MM.1S (cell line): Measurements from ENCODE around the gene CES4A.

Experiments used
- DNase-seq: peaks from one replicate; pipeline ENCODE4 v3.0.0-alpha.2; 2015
- H2AFZ ChIP-seq: fragments of 300-600 bp; sonication (generic); 2 replicates; pipeline ENCODE4 v1.6.0; 2016; ENCODE audit warnings: antibody characterized with exemption, low read length
- H3F3A ChIP-seq: fragments of 300-600 bp; sonication (generic); 2 replicates; pipeline ENCODE4 v1.6.1; 2016; ENCODE audit warnings: mild to moderate bottlenecking, antibody characterized with exemption, low read length, moderate library complexity, mixed read lengths; ENCODE audit not compliant: insufficient read depth
- H3K27ac ChIP-seq: fragments of 300-600 bp; sonication (generic); 2 replicates; pipeline ENCODE4 v1.5.1; 2016; ENCODE audit warnings: mild to moderate bottlenecking, low read length
- H3K27me3 ChIP-seq: fragments of 300-600 bp; sonication (generic); replicated peaks from 2 replicates; pipeline ENCODE4 v1.6.0; 2016; ENCODE audit warnings: low read length; ENCODE audit not compliant: insufficient read depth
- H3K36me3 ChIP-seq: fragments of 300-600 bp; sonication (generic); replicated peaks from 2 replicates; pipeline ENCODE4 v1.6.1; 2016; ENCODE audit warnings: mild to moderate bottlenecking, low read length, mixed read lengths; ENCODE audit not compliant: insufficient read depth
- H3K4me1 ChIP-seq: fragments of 300-600 bp; sonication (generic); 2 replicates; pipeline ENCODE4 v1.6.1; 2016; ENCODE audit warnings: low read length, mixed read lengths
- H3K4me2 ChIP-seq: fragments of 300-600 bp; sonication (generic); 2 replicates; pipeline ENCODE4 v1.6.0; 2016; ENCODE audit warnings: low read depth, low read length
- H3K4me3 ChIP-seq: fragments of 300-600 bp; sonication (generic); 2 replicates; pipeline ENCODE4 v1.5.1; 2016; ENCODE audit warnings: low read length, mixed read lengths
- H3K79me2 ChIP-seq: fragments of 300-600 bp; sonication (generic); 2 replicates; pipeline ENCODE4 v1.6.1; 2016; ENCODE audit warnings: mixed run types, low read length, mixed read lengths
- H3K9ac ChIP-seq: fragments of 300-600 bp; sonication (generic); 2 replicates; pipeline ENCODE4 v1.6.1; 2016; ENCODE audit warnings: low read length, mixed read lengths
- H3K9me2 ChIP-seq: fragments of 300-600 bp; sonication (generic); replicated peaks from 2 replicates; pipeline ENCODE4 v1.6.1; 2016; ENCODE audit warnings: mild to moderate bottlenecking, low read length, mixed read lengths; ENCODE audit not compliant: insufficient read depth
- H3K9me3 ChIP-seq: fragments of 300-600 bp; sonication (generic); replicated peaks from 2 replicates; pipeline ENCODE4 v1.6.1; 2016; ENCODE audit warnings: mild to moderate bottlenecking, low read length, mixed read lengths; ENCODE audit not compliant: insufficient read depth
- H4K20me1 ChIP-seq: fragments of 300-600 bp; sonication (generic); 2 replicates; pipeline ENCODE4 v1.6.1; 2016; ENCODE audit warnings: mild to moderate bottlenecking, low read length, moderate library complexity, mixed read lengths; ENCODE audit not compliant: insufficient read depth
- CTCF ChIP-seq: fragments of 300-600 bp; sonication (generic); IDR thresholded peaks from 2 replicates; pipeline ENCODE4 v1.5.1; 2016; ENCODE audit warnings: antibody characterized with exemption, low read length, mixed read lengths
- EZH2 ChIP-seq: fragments of 300-600 bp; sonication (generic); optimal IDR thresholded peaks from 2 replicates; pipeline ENCODE3; 2017; ENCODE audit warnings: low read depth, mild to moderate bottlenecking, antibody characterized with exemption, low read length, mixed read lengths
- EZH2phosphoT487 ChIP-seq: fragments of 300-600 bp; sonication (generic); IDR thresholded peaks from 2 replicates; pipeline ENCODE4 v1.6.1; 2018; ENCODE audit warnings: antibody characterized with exemption, low read length

Gene CES4A

GRCh38 chr16:67052399-67052798 is 64.0 kb downstream of the CES4A start:
- Histone ChIP-seq H3K27me3 (no peaks in the 10 kb centered on the region), H3K9me3 (no peaks in the 10 kb centered on the region), H3K9me2 (no peaks in the 10 kb centered on the region), H3K4me3 (no peak overlapping the region), H3K27ac (no peak overlapping the region), H3F3A (no peaks in the 10 kb centered on the region), H3K9ac (no peak overlapping the region), H4K20me1 (peaks cover 4% of the 10 kb centered on the region; the same call in 1 of the 2 replicates), H3K79me2 (peaks cover 86% of the 10 kb centered on the region), H3K4me2 (no peak overlapping the region), H3K4me1 (no peaks in the 10 kb centered on the region), H2AFZ (no peak overlapping the region), H3K36me3 (no peaks in the 10 kb centered on the region)
- TF ChIP-seq EZH2phosphoT487: no peak
- no peak for TF ChIP-seq EZH2
- DNase-seq: no peak

GRCh38 chr16:67053767-67054334 is 65.5 kb downstream of the CES4A start:
- TF ChIP-seq EZH2phosphoT487 (no peak), EZH2 (no peak), CTCF (no peak)
- Histone ChIP-seq H3K9me2 (no peaks in the 10 kb centered on the region), H2AFZ (no peak overlapping the region), H3K4me3 (no peak overlapping the region), H3K4me2 (no peak overlapping the region), H3K27me3 (no peaks in the 10 kb centered on the region), H3K27ac (no peak overlapping the region), H4K20me1 (peaks cover 4% of the 10 kb centered on the region; the same call in 1 of the 2 replicates), H3K79me2 (peaks cover 93% of the 10 kb centered on the region), H3F3A (no peaks in the 10 kb centered on the region), H3K4me1 (no peaks in the 10 kb centered on the region), H3K9ac (no peak overlapping the region), H3K36me3 (no peaks in the 10 kb centered on the region), H3K9me3 (no peaks in the 10 kb centered on the region)
- no peak for DNase-seq

DNA sequence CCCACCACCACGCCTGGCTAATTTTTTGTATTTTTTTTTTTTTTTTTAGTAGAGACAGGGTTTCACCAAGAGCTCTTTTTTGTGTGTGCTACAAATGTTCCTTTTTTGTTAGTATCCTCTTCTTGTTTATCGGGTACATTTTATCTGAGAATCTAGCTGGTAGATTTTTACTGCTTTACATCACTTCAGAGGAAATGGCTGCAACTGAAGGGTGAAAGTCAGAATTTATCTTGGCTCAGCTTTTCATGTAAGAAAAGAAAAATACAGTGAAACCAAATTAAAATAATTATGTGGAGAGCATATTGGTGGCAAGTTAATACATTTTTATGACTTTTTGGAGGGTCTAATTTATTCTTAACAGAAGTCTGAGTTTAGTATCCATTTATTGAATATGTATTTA is 66.5 kb downstream of the CES4A start:
- H3K79me2 ChIP-seq: peaks cover 95% of the 10 kb centered on the region

More for the DNA sequence above, 66.5 kb downstream of the CES4A start:
- Histone ChIP-seq H2AFZ (no peak overlapping the region), H4K20me1 (peaks cover 4% of the 10 kb centered on the region; the same call in 1 of the 2 replicates), H3K27ac (no peak overlapping the region), H3K4me2 (no peak overlapping the region), H3K27me3 (no peaks in the 10 kb centered on the region), H3K9me3 (no peaks in the 10 kb centered on the region), H3K4me1 (no peaks in the 10 kb centered on the region), H3F3A (no peaks in the 10 kb centered on the region), H3K9me2 (no peaks in the 10 kb centered on the region), H3K4me3 (no peak overlapping the region), H3K9ac (no peak overlapping the region), H3K36me3 (no peaks in the 10 kb centered on the region)
- TF ChIP-seq EZH2phosphoT487 (no peak), CTCF (no peak), EZH2 (no peak)
- DNase-seq: no peak
